ENCODE data around the gene ELANE.
"Not testable (repeated sequence)": the region's sequence is repeated elsewhere in the genome, so short reads cannot be mapped to it uniquely, and the experiment has no call there.

DNA sequence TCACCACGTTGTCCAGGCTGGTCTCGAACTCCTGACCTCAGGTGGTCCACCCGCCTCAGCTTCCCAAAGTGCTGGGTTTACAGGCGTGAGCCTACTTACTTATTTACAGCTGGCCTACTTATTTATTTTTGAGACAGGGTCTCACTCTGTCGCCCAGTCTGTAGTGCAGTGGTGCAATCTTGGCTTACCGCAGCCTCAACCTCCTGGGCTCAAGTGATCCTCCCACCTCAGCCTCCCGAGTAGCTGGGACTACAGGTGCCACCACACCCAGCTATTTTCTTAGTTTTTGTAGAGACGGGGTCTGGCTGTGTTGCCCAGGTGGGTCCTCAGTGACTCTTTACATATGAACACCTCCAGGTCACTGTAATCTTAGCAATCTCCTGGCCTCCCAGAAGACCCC lies 2.9 kb upstream of the ELANE start:
- TF ChIP-seq, protein P1, sequence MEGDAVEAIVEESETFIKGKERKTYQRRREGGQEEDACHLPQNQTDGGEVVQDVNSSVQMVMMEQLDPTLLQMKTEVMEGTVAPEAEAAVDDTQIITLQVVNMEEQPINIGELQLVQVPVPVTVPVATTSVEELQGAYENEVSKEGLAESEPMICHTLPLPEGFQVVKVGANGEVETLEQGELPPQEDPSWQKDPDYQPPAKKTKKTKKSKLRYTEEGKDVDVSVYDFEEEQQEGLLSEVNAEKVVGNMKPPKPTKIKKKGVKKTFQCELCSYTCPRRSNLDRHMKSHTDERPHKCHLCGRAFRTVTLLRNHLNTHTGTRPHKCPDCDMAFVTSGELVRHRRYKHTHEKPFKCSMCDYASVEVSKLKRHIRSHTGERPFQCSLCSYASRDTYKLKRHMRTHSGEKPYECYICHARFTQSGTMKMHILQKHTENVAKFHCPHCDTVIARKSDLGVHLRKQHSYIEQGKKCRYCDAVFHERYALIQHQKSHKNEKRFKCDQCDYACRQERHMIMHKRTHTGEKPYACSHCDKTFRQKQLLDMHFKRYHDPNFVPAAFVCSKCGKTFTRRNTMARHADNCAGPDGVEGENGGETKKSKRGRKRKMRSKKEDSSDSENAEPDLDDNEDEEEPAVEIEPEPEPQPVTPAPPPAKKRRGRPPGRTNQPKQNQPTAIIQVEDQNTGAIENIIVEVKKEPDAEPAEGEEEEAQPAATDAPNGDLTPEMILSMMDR (conservative IDR thresholded peaks at IDR 0.05; ENCODE audit: low read length): not testable (repeated sequence)
- TF ChIP-seq EZH2phosphoT487 (IDR thresholded peaks at IDR 0.05; ENCODE audit: borderline replicate concordance, low read depth, low read length): not testable (repeated sequence)

Measured in OCI-LY7 (cell line).